NCI-H2196 (cell line): ENCODE measurements around the gene SH2D5.
"Not testable (repeated sequence)": the region's sequence is repeated elsewhere in the genome, so short reads cannot be mapped to it uniquely, and the experiment has no call there.

Source experiments
- DNase-seq: peaks from one replicate; lab custom pipeline; 2025; ENCODE audit not compliant: unreplicated experiment; lab: John Stamatoyannopoulos, UW

The SH2D5 gene

DNA sequence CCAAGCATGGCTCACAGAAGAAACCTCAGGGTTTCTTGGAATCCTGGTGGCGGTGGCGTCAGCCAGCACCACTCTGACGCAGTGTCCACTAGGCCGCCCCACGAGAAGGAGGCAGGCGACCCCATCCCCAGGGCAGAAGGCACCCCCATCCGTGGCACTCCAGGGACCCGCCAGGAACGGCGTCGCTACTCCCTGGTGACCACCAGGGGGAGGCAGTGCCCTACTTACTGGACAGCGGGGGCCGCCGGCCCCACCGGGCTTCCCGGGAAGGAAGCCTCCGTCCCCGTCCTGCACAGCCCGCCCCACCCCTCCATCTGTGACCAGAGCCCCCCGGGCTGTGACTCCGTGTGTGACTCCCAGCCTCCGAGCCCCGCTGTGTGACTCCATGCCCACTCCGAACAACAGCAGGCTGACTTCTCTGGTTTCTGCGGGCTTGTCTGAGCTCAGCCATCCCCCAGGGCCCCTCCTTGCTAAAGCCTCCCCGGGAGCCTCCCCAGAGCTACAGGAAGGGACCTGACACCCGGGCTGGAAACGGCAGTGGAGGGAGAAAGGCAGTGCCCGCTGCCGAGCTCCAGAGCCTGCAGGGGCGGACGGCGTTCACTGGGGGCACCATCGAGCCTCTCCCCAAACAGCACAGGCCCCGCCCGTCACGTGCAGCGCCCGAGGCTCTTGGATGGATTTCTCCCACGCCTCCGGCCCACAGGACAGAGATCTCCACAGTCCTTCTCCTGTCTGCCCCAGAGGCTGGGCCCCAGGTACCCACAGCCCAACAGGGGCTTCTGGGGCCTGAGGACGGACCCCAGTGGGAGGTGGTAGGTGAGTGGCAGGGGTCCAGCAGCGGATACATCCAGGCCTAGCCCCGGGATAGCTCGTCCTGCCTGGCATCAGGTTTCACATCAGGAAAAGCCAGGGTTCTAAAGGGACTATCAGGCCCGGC lies 35.8 kb downstream of the SH2D5 start:
- peak; percentile 91 for DNase-seq

DNA sequence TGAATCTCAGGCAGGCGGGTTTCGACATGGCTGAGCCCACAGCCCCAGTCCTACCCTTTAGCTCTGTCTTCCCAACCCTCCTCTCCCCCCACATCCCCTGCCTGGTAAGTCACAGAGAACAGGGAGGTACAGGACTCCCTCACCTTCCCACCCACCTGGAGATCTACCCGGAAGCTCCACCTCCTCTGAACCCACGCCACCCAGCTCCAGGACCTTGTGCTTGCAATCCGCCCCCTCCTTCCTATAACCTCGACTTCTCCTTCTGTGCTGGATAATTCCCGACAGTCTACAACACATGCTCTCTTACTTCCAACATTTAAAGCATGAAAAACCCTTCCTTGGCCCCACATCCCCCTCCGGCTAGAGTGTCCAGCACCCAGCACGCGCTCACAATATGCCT lies 37.0 kb downstream of the SH2D5 start:
- no peak for DNase-seq

GRCh38 chr1:20693623-20694022 lies 38.9 kb downstream of the SH2D5 start:
- no peak for DNase-seq

DNA sequence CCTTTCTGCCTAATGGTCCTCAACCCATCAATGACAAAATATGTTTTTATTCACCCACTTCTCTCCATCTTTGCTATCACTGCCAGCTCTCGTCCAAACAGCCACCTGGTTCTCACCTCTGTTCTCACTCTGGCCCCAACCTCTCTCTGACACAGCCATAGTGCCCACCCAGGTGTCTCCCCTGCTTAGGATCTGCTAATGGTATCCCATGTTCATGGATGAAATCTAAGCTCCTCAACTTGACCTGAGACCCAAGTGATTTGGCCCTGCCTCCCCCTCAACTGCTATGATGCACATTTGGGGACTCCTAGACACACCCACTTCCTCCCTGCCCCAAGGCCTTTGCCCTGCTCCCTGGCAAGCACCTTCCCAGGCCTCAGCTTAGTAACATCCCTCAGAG lies 40.6 kb downstream of the SH2D5 start:
- DNase-seq, result no peak

GRCh38 chr1:20689645-20690056 lies 42.9 kb downstream of the SH2D5 start:
- no peak for DNase-seq

DNA sequence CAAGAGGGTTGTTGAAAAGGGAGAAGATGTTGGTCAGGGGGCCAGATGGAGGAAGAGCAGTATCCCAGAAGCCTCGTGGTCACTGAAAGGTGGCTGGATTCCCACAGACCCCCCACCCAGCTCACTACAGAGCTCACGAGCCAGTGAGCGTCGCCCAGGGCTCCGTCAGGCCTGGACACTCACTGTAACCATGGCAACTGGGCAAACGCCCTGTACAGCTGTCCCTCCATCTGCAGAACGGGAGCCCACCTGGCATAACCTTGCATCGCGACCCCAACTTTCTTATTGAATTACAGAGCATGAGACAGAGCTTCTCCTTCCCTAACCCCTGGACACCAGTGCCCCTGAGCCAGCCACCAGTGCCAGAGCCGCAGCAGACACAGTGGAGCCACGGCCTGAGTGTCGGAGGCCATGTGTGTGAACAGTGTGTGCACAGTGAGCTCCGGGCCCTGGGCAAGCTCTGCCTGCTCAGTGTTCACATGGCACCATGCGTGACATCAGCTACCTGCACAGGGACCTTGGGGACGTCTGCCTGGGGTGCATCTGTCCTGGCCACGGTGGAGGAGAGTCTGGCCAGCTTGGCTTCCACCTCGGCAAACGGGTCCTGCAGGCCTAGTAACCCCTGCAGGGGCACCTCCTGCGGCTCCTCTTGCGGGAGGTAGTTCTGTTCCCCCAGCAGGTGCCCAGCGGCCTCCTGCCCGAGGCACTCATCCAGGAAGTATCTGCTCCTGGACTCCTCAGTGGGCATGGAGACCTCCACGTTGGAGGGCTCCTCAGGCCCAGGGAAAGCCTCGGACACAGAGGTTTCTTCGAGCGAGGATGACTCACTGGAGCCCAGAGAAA lies 45.4 kb downstream of the SH2D5 start:
- no peak for DNase-seq

DNA sequence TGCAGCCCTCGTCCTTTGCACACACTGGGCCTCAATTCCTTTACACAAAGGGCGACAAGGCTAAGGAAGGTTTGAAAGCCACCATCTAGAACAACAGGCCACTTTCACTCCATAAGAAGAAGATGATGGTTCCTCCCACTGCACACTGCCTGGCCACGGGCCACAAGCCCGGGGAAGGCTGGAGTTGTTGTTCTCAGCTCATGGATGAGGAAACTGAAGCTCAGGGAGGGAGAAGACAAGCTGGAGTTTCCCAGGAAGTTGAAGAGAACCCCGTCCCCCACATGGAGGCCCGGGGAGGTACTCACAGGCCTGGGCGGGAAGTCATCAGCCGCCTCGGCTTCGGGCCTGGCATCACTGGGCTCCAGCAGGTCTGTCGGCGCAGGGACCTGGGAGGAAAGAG lies 46.8 kb downstream of the SH2D5 start:
- no peak for DNase-seq

GRCh38 chr1:20685099-20685662 lies 47.3 kb downstream of the SH2D5 start:
- DNase-seq, result no peak

- DNase-seq, result no peak
Observed at GRCh38 chr1:20684651-20685050, 47.9 kb downstream of the SH2D5 start.

- DNase-seq, result no peak
Observed at GRCh38 chr1:20684050-20684620, 48.4 kb downstream of the SH2D5 start.

GRCh38 chr1:20683614-20684013 lies 48.9 kb downstream of the SH2D5 start:
- no peak for DNase-seq

GRCh38 chr1:20682571-20683236 lies 49.8 kb downstream of the SH2D5 start:
- peak; percentile 14 for DNase-seq

DNA sequence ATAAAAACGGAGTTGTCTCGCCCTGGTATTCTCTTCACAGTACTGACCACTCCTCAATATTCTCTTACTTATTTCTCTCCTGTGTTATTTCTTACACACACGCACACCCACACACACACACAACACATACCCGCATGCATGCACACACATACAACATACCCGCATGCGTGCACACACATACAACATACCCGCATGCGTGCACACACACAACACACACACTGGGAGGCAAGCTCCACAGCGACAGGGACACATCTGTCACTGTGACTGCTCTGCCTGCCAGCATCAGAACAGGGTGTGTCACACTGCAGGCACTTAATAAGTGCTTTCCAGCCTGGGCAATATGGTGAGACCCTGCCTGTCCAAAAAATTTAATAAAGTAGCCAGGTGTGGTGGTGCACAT lies 50.5 kb downstream of the SH2D5 start:
- DNase-seq, result no peak

- no peak for DNase-seq
Observed at GRCh38 chr1:20680269-20680668, 52.2 kb downstream of the SH2D5 start.

GRCh38 chr1:20678599-20678998 lies 53.9 kb downstream of the SH2D5 start:
- DNase-seq, result no peak

DNA sequence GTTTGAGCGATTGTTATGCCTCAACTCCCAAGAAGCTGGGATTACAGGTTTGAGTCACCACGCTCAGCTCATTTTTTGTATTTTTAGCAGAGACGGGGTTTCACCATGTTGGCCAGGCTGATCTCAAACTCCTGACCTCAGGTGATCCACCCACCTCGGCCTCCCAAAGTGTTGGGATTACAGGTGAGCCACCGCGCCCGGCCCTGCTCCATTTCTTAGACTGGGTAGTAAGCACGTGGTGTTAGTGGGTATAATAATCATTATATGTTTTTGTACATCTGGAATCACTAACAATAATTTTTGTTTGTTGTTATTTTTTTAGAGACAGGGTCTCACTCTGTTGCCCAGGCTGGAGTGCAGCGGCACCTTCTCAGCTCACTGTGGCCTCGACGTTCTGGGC lies 58.9 kb downstream of the SH2D5 start:
- DNase-seq, result not testable (repeated sequence)

DNA sequence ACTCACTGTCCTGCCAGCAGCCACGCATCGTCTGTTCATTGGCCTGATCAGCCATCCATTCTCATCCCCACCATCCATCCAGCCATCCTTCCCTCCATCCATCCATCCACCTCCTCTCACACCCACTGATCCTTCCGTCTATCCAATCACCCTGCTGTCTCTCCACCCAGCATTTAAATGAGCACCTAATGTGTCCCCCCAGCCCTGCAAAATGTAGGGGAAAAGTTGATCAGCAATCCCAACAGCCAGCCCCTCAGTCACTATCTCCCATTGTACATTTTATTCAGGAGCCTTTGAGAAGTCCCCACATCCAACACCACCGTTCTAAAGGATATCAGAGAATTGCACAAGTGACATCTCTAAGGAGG lies 60.3 kb downstream of the SH2D5 start:
- no peak for DNase-seq

DNA sequence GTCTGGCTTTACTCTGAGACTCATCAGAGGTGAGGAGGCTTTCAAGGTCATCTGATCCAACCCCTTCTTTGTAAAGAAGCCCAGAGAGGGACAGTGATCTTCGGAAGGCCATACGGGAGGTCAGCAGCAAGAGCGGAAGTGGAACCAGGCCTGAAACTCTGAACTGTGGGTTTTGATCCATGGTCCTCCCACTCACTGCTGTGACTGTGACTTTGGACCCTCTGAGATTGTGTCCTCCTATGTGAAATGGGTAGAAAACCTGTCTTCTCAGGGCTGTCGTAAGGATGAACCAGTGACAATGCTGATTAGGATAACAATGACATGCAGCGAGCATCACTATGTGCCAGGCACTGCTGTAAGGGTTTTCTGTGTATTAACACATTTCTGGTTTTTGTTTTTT lies 61.6 kb downstream of the SH2D5 start:
- DNase-seq, result no peak
